AG10803 (cell line): ENCODE results near the gene DNTT.

Experiments
- DNase-seq: peaks from one replicate; pipeline ENCODE4 v3.0.0; 2010; ENCODE audit warnings: low read depth
- H3K4me3 ChIP-seq: 2 replicates; pipeline ENCODE4 v1.5.1; 2011; ENCODE audit warnings: mild to moderate bottlenecking, low read length, control low read depth
- CTCF ChIP-seq: conservative IDR thresholded peaks from 2 replicates; pipeline ENCODE4 v1.5.1; 2011; ENCODE audit warnings: mild to moderate bottlenecking, low read length, control low read depth, inconsistent platforms

Gene DNTT

GRCh38 chr10:96276831-96277230, 27.4 kb upstream of the DNTT start:
- DNase-seq = no peak
- TF ChIP-seq CTCF = no peak
- H3K4me3 ChIP-seq = no peak overlapping the region

DNA sequence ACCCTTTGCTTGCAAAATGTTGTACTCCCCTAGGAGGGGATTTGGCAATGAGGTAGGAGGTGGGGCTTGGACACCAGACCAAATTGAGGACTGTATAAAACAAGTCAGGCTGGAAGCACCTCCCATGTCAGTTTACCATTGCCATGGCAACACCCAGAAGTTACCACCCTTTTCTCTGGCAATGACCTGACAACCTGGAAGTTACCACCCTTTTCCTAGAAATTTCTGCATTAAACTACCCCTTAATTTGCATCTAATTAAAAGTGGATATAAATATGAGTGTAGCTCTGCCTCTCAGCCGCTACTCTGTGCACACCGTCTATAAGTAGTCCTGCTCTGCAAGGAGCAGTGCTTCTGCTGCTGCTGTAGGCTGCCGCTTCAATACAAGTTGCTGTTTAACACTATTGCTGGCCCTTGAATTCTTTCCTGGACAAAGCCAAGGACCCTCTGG, 25.0 kb upstream of the DNTT start:
- DNase-seq = no peak
- TF ChIP-seq CTCF = no peak
- no peak overlapping the region for H3K4me3 ChIP-seq

- DNase-seq = no peak
- H3K4me3 ChIP-seq = no peak overlapping the region
- no peak for TF ChIP-seq CTCF
Observed at GRCh38 chr10:96280859-96281258, 23.4 kb upstream of the DNTT start.

DNA sequence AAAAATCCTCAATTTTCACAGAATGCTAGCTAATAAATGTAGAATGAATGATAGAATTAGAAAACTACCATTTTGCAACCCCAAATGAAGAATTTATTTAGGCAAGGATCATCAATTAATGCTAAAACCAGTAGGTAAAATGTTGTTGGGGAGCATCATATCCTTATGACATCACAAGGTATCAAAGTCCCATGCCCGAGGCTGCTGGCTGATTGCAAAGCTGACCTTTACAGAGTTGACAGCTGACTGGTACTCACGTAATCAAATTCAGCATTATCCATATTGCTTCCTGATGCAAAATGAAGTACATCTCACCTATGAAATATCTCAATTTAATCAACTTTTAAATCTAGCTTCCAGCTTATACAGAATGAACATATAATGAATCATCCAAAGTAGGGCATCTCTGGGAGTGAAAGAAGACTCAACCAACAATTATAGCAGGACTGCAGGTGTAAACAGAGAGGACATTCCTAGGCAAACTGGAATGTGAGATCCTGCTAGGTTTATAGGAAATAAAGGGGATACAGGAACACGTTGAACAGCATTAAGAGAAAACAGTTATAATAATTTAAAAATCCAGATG, 22.7 kb upstream of the DNTT start:
- no peak for DNase-seq
- TF ChIP-seq CTCF = no peak
- H3K4me3 ChIP-seq = no peak overlapping the region

GRCh38 chr10:96283351-96283750, 20.9 kb upstream of the DNTT start:
- DNase-seq = no peak
- H3K4me3 ChIP-seq = no peak overlapping the region
- TF ChIP-seq CTCF = no peak

- H3K4me3 ChIP-seq = no peak overlapping the region
- DNase-seq = no peak
- TF ChIP-seq CTCF = no peak
Observed at GRCh38 chr10:96283756-96284155, 20.5 kb upstream of the DNTT start.

DNA sequence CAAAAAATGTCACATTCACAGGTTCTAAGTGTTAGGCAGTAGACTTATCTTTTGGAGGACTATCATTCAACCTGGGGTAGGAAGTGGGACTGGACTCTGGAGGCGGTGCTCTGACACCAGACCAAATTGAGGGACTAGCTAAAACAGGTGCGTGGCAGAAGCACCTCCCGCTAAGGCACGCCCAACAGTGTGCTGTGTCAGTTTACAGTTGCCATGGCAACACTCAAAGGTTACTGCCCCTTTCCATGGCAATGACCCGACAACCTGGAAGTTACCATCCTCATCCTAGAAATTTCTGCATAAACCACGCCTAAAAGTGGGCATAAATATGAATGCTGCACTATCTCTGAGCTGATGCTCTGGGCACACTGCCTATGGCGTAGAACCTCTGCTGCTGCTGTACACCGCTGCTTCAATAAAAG, 18.9 kb upstream of the DNTT start:
- DNase-seq = no peak
- no peak for TF ChIP-seq CTCF
- no peak overlapping the region for H3K4me3 ChIP-seq
